ENCODE results near the gene ISOC2. TPM values are rescaled to one million over a fixed set of nuclear protein-coding genes. Genes with fewer than 3 reads are reported as not detected.

ISOC2 gene
- total RNA-seq, 1 experiment from 2014 or later = 72.2 TPM

DNA sequence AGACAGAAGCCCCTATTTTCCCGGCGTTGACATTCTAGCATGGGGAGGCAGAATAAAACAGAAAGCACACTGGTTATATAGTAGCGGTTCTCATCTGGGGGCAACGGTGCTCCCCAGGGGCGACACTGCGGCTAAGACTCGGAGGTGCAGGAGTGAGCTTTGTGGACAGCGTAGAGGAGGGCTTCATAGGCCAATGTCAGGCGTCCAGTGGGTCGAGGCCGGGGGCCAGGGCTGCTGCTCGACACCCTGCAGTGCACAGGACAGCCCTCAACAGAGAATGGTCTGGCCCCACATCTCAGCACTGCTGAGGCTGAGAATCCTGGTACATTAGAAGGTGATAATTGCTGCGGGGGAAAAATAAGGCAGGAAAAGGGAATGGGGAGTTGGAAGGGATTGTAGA is 16.5 kb upstream of the ISOC2 start:
- Histone ChIP-seq H4K8ac (replicated peaks; ENCODE audit: insufficient read length, low read depth, low read length) (no peak overlapping the region), H3K4ac (ENCODE audit: low read depth, low read length) (no peak overlapping the region), H3T11ph (ENCODE audit: low read length) (no peak overlapping the region), H3K18ac (ENCODE audit: insufficient read length, low read depth, low read length) (no peak overlapping the region), H3K14ac (ENCODE audit: insufficient read depth, low read length) (no peak overlapping the region), H3K79me1 (ENCODE audit: insufficient read depth, low read depth, low read length, poor library complexity, severe bottlenecking) (no peaks in the 10 kb centered on the region), H4K20me1 (ENCODE audit: control insufficient read depth, insufficient read depth, insufficient read length) (no peaks in the 10 kb centered on the region), H2BK5ac (ENCODE audit: insufficient read length, low read length) (no peak overlapping the region), H3K56ac (ENCODE audit: insufficient read length, low read depth, low read length) (no peak overlapping the region), H3K23me2 (ENCODE audit: insufficient read length, low read depth, low read length, poor library complexity, severe bottlenecking) (peaks cover 5% of the 10 kb centered on the region), H3K9me3 (ENCODE audit: control insufficient read depth, low read depth, low read length) (no peaks in the 10 kb centered on the region), H3K27ac (ENCODE audit: insufficient read length, low read depth, low read length) (no peak overlapping the region), H3K4me2 (ENCODE audit: insufficient read depth, insufficient read length, low read length) (peak overlapping the region; percentile 63), H3K23ac (ENCODE audit: insufficient read length, low read depth, low read length) (no peak overlapping the region), H2BK12ac (ENCODE audit: insufficient read length, low read depth, low read length) (no peak overlapping the region), H2BK15ac (ENCODE audit: low read depth, low read length) (no peak overlapping the region), H2BK20ac (ENCODE audit: low read depth, low read length, poor library complexity, severe bottlenecking) (no peak overlapping the region), H3K9ac (ENCODE audit: extremely low read depth, insufficient read length, low read length) (no peak overlapping the region), H3K79me2 (ENCODE audit: insufficient read depth, low read length) (no peaks in the 10 kb centered on the region), H2AK5ac (ENCODE audit: insufficient read length, low read length) (no peak overlapping the region), H2BK120ac (ENCODE audit: low read depth, low read length, poor library complexity, severe bottlenecking) (no peak overlapping the region), H4K5ac (ENCODE audit: insufficient read length, low read depth, low read length) (no peak overlapping the region), H4K91ac (ENCODE audit: insufficient read length, low read depth, low read length) (no peak overlapping the region), H2AFZ (ENCODE audit: low read length) (no peak overlapping the region), H3K4me1 (ENCODE audit: insufficient read depth, low read length) (no peaks in the 10 kb centered on the region), H3K27me3 (ENCODE audit: insufficient read depth, low read length) (no peaks in the 10 kb centered on the region)
- peaks cover 2 to 18% (median 3%) of the 10 kb centered on the region in 3 experiments; a peak in 6 of 7 replicates for H3K36me3 Mint-ChIP-seq (ENCODE audit: insufficient read depth in 1 of 3, low read depth in 3 of 3)
- WGBS (ENCODE audit: extremely low coverage, insufficient read length, low lambda C conversion rate) = 100% methylated on average over 1 of the region's 13 CpGs
- no peaks in the 10 kb centered on the region for H3K9me3 Mint-ChIP-seq
- peak overlapping the region; percentile 85 to 93 for H3K4me3 Mint-ChIP-seq
- TF ChIP-seq, protein P1, sequence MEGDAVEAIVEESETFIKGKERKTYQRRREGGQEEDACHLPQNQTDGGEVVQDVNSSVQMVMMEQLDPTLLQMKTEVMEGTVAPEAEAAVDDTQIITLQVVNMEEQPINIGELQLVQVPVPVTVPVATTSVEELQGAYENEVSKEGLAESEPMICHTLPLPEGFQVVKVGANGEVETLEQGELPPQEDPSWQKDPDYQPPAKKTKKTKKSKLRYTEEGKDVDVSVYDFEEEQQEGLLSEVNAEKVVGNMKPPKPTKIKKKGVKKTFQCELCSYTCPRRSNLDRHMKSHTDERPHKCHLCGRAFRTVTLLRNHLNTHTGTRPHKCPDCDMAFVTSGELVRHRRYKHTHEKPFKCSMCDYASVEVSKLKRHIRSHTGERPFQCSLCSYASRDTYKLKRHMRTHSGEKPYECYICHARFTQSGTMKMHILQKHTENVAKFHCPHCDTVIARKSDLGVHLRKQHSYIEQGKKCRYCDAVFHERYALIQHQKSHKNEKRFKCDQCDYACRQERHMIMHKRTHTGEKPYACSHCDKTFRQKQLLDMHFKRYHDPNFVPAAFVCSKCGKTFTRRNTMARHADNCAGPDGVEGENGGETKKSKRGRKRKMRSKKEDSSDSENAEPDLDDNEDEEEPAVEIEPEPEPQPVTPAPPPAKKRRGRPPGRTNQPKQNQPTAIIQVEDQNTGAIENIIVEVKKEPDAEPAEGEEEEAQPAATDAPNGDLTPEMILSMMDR (conservative IDR thresholded peaks at IDR 0.05) = no peak
- no peak for DNase-seq
- H3K27ac Mint-ChIP-seq = peak overlapping the region in 1 of 3 experiments; percentile 50; a peak in 2 of 7 replicates
- peaks cover 1% of the 10 kb centered on the region; the same call in 1 of the 2 replicates for H3K27me3 Mint-ChIP-seq (ENCODE audit: low read depth)
- H3K4me1 Mint-ChIP-seq = peaks cover 27 to 60% of the 10 kb centered on the region in 2 experiments

Measured in H9 (cell line).